T-helper 17 cell (primary cell): ENCODE measurements around the gene LRIG1. TPM values are rescaled to one million over a fixed set of nuclear protein-coding genes. Genes with fewer than 3 reads are reported as not detected.
A peak's percentile ranks its signal among the peaks of the same experiment; 100 is the strongest.

Experiments
- ATAC-seq: fragments of 150-1000 bp; cut with Tn5 transposase; 2 replicates; pipeline ENCODE4 v1.10.0; 2021; ENCODE audit warnings: mild to moderate bottlenecking, moderate library complexity
- DNase-seq, 3 donors: peaks; one replicate each; pipeline versions ENCODE4 v3.0.0 to v3.0.0-alpha.2; 2020 to 2021
- H3K9me3 ChIP-seq: one replicate; pipeline ENCODE4 v1.7.0; 2013; ENCODE audit warnings: low read length, mild to moderate bottlenecking; ENCODE audit not compliant: control insufficient read depth, poor library complexity, severe bottlenecking
- H3K27ac Mint-ChIP-seq: one replicate; pipeline ENCODE4 v1.8.0; 2022; ENCODE audit warnings: mild to moderate bottlenecking, moderate library complexity, mixed read lengths
- H3K27me3 Mint-ChIP-seq: one replicate; pipeline ENCODE4 v1.8.0; 2022; ENCODE audit warnings: mixed read lengths
- H3K36me3 Mint-ChIP-seq: one replicate; pipeline ENCODE4 v1.8.0; 2022; ENCODE audit warnings: low read depth, mixed read lengths
- H3K4me1 Mint-ChIP-seq: one replicate; pipeline ENCODE4 v1.8.0; 2022; ENCODE audit warnings: mild to moderate bottlenecking, mixed read lengths
- H3K4me3 Mint-ChIP-seq: one replicate; pipeline ENCODE4 v1.8.0; 2022; ENCODE audit warnings: mild to moderate bottlenecking, moderate library complexity, mixed read lengths
- total RNA-seq, 4 donors: library from RNA in 2 of 4; stranded (reverse) in 2 of 4; gene quantifications; one replicate each; pipeline ENCODE4 v1.2.3 and lab custom pipeline; 2022 to 2026

Gene LRIG1
- total RNA-seq, 2 donors from 2014 or later = 57.8 to 63.4 TPM

DNA sequence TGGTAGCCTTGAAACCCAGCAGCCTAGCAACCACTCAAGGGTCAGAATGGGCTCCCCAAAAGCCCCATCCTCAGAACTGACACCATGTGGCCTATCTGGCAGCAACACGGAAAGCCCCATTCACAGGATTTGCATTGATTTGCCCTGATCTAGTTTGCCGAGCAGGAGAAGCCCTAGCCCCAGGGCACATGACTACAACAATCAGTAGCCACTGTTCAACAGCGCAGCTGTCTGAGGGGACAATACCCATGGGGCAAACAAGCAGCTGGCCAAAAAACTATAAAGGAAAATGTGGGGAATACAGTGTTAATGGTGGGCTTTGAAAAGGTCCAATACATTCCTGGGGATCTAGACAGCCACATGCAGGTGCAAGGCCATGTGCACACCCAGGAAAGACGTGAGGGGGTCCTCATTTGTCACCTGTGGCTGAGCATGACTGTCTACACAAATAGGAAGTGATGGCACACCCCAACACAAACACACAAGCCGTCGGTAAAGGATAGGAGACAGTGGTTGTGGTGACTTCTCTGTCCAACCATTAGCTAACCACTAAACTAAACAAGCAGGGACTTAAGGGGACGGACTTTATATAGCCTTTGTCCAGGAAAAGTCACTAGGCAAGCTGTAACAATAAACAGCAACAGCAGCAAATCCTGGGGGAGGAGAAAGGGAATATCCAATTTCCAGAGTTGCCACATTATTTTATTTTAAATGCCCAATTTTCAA lies 113.7 kb downstream of the LRIG1 start:
- H3K4me1 Mint-ChIP-seq = peaks cover 22% of the 10 kb centered on the region
- no peaks in the 10 kb centered on the region for H3K9me3 ChIP-seq
- H3K27me3 Mint-ChIP-seq = no peaks in the 10 kb centered on the region
- peak overlapping the region; percentile 83 for H3K27ac Mint-ChIP-seq
- no peak overlapping the region for H3K4me3 Mint-ChIP-seq
- ATAC-seq (peak; percentile 54), DNase-seq (no peak)
- H3K36me3 Mint-ChIP-seq = peaks cover 8% of the 10 kb centered on the region

DNA sequence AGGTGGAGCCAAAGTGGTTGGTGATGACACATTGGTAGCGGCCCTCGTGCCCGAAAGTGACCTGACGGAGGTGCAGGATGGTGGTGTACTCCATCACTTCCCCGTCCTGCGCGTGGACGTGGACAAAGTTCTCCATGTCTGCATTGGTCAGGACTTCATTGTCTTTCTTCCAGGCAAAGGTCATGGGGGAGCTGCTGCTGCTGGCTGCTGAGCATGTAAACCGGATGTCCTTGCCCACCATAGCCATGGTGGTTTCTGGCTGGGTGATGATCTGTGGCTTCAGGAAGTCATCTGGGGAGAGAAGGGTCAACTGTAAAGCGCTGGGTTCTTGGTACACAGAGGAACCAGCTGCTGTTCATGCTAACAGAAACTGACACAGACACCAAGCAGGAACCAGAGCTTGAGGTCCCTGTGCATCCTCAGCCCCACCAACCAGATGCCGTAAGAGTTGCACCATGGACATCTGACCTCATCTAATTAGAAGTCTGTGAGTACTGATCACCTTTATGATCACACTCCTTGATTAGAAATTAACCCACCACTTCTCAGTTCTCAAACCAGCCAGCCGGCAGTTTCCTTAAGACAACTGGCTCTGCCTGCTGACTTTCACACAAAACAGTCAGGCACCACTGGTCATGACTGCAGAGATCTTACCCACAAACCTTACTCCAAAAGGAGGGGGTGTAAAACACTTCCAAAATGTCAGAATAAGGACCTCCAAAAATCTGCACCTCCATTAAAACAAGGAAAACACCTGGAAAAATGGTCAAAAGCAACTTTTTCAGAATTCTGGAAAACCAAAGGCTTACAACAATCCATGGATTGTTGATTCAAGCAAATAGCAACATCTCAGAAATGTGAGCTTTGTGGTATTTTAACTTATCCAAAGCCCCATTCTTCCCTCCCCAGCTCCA lies 114.6 kb downstream of the LRIG1 start:
- Mint-ChIP-seq H3K4me1 (peaks cover 18% of the 10 kb centered on the region), H3K27me3 (no peaks in the 10 kb centered on the region), H3K36me3 (peaks cover 4% of the 10 kb centered on the region), H3K27ac (peak overlapping the region; percentile 83), H3K4me3 (no peak overlapping the region)
- DNase-seq = no peak
- no peak for ATAC-seq
- no peaks in the 10 kb centered on the region for H3K9me3 ChIP-seq

DNA sequence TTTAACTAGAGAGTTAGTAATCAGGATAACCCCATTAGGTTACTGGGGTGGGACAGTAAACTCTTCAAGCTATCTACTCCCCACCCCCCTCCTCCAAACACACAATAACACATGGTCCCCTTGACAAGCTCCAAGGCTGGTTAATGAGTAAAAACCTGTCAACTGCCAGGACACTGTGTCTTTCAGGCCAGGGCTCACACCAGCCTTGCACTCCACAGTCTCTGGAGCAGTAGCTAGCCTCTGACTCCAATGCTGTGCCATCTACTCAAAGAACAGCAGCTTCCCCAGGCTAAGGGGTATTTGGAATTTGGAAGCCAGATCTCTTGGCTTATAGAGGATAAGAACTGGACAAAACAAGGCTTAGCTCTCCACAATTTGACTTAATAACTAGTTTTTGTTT lies 115.8 kb downstream of the LRIG1 start:
- no peak for DNase-seq
- Mint-ChIP-seq H3K4me3 (no peak overlapping the region), H3K36me3 (peaks cover 4% of the 10 kb centered on the region), H3K4me1 (peaks cover 18% of the 10 kb centered on the region), H3K27me3 (no peaks in the 10 kb centered on the region), H3K27ac (no peak overlapping the region)
- no peaks in the 10 kb centered on the region for H3K9me3 ChIP-seq
- no peak for ATAC-seq

DNA sequence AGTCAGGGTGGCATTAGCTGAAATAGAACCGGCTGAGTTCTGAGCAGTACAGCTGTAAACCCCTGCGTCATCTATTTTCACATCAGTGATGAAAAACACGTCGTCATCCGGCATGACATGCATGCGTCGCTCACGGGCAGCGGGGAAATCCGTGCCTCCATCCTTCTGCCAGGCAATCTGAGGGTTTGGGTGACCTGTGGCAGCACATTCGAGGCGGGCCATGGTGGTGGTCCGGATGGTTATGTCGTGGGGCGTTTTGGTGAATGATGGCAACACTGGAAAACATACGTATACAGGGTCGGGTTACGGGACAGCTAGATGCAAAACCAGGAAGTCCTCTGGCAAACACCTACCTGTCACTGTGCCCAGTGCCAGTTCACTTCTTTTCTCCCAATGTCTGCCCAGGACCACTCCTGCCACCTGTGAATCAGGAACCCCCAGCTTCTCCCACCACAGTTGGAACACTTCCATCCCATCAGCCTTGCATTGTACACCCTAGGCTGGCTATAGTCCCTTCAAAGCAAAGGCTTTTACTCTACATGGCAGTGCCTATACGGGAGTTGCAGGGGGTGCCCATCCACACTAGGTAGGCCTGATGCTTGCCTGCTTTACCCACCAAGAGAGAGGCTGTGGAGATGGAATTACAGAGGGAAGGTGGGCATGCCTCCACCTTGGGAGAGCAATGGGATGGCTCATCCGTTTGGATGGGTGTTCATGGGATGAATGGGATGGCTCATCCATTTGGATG lies 116.7 kb downstream of the LRIG1 start:
- DNase-seq (no peak), ATAC-seq (no peak)
- no peaks in the 10 kb centered on the region for H3K9me3 ChIP-seq
- H3K36me3 Mint-ChIP-seq = peaks cover 4% of the 10 kb centered on the region
- no peak overlapping the region for H3K4me3 Mint-ChIP-seq
- H3K27ac Mint-ChIP-seq = no peak overlapping the region
- H3K27me3 Mint-ChIP-seq = no peaks in the 10 kb centered on the region
- peaks cover 13% of the 10 kb centered on the region for H3K4me1 Mint-ChIP-seq

DNA sequence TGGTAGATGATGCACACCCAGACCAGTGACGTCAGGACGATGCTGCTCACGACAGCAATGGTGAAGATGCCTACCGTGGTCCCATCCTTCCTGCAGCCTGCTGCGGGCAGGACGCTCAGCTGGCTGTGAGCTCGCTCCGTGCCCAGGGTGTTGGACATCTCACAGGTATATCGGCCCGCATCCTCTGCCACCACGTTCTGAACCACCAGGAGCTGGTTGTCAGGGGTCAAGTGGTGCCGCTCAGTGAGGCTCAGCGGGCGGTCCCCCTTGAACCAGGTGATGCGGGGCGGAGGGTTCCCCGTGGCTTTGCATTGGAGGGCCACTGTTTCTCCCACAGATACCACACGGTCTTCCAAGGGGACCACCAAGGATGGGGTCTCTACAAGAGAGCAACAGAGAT lies 117.8 kb downstream of the LRIG1 start:
- Mint-ChIP-seq H3K36me3 (peaks cover 4% of the 10 kb centered on the region), H3K4me1 (peaks cover 12% of the 10 kb centered on the region), H3K27ac (no peak overlapping the region)

DNA sequence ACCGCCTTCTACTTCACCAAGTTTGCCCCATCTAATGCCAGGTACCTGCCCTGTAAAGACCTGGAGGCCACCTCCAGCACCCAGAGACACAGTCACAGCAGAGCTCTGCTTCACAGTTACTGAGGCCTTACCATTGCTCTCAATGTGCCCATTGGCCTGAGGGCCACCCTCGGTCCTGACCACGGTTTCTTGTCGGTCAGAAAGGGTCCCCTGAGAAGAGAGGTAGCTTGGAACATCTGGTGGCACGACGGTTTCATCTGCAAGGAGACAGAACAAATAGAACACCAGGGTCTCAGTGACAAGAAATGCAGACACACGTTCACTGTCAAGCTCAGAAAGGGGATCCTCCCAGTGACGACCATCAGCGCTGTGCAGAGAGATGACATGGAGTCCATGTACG lies 118.7 kb downstream of the LRIG1 start:
- no peaks in the 10 kb centered on the region for H3K9me3 ChIP-seq
- H3K27me3 Mint-ChIP-seq = no peaks in the 10 kb centered on the region
- ATAC-seq (no peak), DNase-seq (no peak)
- no peak overlapping the region for H3K27ac Mint-ChIP-seq
- peaks cover 17% of the 10 kb centered on the region for H3K4me1 Mint-ChIP-seq
- H3K36me3 Mint-ChIP-seq = peaks cover 4% of the 10 kb centered on the region
- no peak overlapping the region for H3K4me3 Mint-ChIP-seq

More for the DNA sequence above, 117.8 kb downstream of the LRIG1 start:
- no peaks in the 10 kb centered on the region for H3K9me3 ChIP-seq
- DNase-seq (no peak), ATAC-seq (no peak)
- H3K4me3 Mint-ChIP-seq = no peak overlapping the region
- no peaks in the 10 kb centered on the region for H3K27me3 Mint-ChIP-seq

DNA sequence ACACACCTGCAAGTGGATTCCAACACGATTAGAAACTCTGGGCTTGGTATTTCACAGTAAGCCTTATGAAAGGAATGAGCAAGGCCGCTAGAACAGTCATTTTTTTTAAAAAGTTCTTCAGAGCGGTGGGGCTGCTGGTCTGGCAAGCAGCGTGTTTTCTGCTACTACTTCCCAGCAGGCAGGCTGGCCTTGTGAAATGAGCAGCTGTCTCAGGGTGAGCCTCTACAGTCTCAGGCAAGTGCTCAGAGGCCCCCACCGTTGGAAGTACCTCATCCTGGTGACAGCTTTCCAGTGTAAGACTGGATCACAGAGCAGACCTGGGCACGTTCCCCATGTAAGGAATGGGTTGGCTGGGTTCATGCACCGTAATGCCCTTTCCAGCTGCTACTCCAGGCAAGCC lies 119.2 kb downstream of the LRIG1 start:
- Mint-ChIP-seq H3K4me1 (peaks cover 17% of the 10 kb centered on the region), H3K4me3 (no peak overlapping the region), H3K27ac (peak overlapping the region; percentile 9), H3K27me3 (no peaks in the 10 kb centered on the region), H3K36me3 (peaks cover 4% of the 10 kb centered on the region)
- DNase-seq (no peak), ATAC-seq (no peak)
- H3K9me3 ChIP-seq = no peaks in the 10 kb centered on the region

DNA sequence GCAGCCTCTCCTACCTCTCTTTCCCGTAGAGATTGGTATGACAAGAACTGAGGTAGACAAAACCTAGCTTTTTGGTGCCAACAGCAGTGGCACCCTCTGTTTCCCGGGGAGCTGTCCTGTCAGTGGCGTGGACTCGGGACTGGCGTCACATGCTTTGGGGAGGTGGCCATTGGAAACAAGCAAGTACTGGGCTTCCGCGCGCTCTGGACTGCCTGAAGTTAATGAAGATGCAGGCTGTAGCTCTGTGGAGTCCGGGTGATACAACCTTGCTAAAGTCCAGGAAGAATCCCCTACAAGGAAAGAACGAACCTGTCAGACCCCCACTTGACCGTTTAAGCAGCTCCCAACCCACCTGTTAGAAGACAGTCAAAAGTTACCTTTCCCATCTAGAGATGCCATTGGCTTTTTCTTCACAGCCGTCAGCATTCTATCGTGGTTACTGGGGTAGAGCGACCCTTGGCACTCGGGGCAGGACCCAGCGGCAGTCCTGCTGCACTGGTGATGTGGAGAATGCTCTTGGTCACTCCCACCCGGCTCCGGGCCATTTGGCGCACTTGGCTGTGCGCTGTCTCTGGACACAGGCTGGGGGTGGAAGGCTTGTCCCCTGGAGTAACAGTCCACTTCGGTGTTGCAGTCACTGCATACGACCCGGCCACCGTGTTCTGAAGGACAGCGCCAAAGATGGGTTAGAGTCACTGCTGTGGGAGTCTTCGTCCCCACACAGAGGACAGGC lies 120.5 kb downstream of the LRIG1 start:
- peaks cover 20% of the 10 kb centered on the region for H3K4me1 Mint-ChIP-seq
- peaks cover 4% of the 10 kb centered on the region for H3K36me3 Mint-ChIP-seq
- no peaks in the 10 kb centered on the region for H3K27me3 Mint-ChIP-seq
- peak overlapping the region; percentile 88 for H3K27ac Mint-ChIP-seq
- no peak overlapping the region for H3K4me3 Mint-ChIP-seq
- no peak for DNase-seq
- no peaks in the 10 kb centered on the region for H3K9me3 ChIP-seq
- ATAC-seq = no peak

DNA sequence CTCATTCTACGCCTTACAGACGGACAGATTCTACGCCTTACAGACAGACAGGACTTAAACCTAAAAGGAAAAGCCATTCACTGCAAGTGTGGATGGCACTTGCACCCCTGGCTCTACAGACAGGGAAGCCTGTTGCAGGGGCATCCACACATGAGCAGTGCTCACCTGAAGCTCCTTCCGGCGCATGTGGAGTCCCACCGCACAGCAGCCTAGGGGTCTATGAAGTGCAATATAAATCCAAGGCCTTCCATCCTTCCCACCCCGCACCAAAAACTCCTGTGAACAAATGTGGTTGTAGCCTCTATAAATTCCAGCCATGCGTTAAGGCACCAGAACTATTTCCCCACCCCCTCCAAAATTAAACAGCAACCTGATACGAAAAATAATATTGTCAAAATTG lies 121.3 kb downstream of the LRIG1 start:
- Mint-ChIP-seq H3K36me3 (peaks cover 4% of the 10 kb centered on the region), H3K27me3 (no peaks in the 10 kb centered on the region), H3K4me3 (no peak overlapping the region), H3K4me1 (peaks cover 20% of the 10 kb centered on the region), H3K27ac (peak overlapping the region; percentile 88)
- no peak for DNase-seq
- no peak for ATAC-seq
- no peaks in the 10 kb centered on the region for H3K9me3 ChIP-seq

DNA sequence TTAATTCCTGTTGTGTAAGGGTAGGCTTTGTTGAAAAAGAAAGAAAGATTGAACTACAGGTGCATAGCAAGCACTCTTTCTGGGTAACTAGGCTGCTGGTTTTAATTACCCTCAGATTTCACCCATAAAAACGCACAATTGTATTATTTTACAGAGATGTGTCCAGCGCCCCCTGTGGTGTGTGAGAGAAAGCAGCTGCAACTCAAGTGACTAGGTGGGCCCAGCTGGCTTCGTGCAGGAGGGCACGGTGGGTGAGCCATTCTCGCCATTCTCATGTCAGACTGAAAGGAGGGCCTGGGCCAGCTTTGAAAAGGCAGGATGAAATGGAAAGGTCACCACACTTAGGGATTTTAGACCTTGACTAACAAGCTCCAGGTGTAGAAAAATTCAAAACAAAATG lies 122.6 kb downstream of the LRIG1 start:
- DNase-seq (peak; percentile 29 to 35 (median 34)), ATAC-seq (peak; percentile 77)
- Mint-ChIP-seq H3K4me1 (peaks cover 16% of the 10 kb centered on the region), H3K27me3 (no peaks in the 10 kb centered on the region), H3K27ac (peak overlapping the region; percentile 98), H3K4me3 (peak overlapping the region; percentile 54), H3K36me3 (peaks cover 2% of the 10 kb centered on the region)
- H3K9me3 ChIP-seq = no peaks in the 10 kb centered on the region

DNA sequence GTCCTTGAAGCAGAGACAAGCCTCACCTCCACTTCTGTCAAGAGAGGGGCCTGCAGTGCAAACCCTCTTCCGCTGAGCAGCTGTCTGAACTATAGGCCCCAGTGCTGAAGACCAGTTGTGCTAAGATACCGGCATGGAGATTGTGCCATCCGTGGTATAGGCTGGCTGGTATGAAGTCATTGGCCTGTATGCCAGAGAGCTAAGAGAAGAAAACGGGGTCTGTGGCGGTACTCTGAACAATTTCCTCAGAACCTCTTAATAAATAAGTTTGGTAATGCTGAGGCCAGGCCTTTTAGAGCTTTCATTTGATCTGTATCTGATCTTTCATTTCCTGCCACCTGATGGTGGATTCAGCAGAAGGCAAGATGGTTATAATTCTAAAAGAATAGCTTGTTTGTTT lies 123.0 kb downstream of the LRIG1 start:
- peak; percentile 82 for ATAC-seq
- Mint-ChIP-seq H3K36me3 (peaks cover 2% of the 10 kb centered on the region), H3K4me1 (peaks cover 16% of the 10 kb centered on the region), H3K27ac (peak overlapping the region; percentile 98), H3K27me3 (no peaks in the 10 kb centered on the region), H3K4me3 (peak overlapping the region; percentile 54)
- H3K9me3 ChIP-seq = no peaks in the 10 kb centered on the region
- no peak for DNase-seq

DNA sequence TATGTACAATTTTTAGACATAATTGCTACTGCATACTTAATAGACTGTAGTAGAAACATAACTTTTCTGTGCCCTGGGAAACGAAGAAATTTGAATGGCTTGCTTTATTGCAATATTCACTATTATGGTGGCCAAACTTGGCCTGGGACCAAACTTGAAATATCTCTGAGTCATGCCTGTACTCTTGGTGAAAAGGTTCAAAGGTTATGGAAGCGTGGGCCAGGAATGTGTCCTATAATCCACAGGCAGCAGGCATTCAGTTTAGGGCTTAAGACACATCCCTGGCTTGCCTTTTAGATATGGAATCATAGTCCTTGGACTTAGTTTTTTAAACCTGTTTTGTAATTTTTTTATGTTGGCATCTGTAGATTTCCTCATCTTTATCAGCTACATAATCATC lies 124.3 kb downstream of the LRIG1 start:
- Mint-ChIP-seq H3K27ac (peak overlapping the region; percentile 98), H3K4me1 (peaks cover 16% of the 10 kb centered on the region), H3K36me3 (peaks cover 2% of the 10 kb centered on the region), H3K4me3 (no peak overlapping the region), H3K27me3 (no peaks in the 10 kb centered on the region)
- H3K9me3 ChIP-seq = no peaks in the 10 kb centered on the region
- DNase-seq = no peak
- no peak for ATAC-seq
